Stimulated activated CD4-positive, alpha-beta T cell treated with anti-CD3 and anti-CD28 coated beads, Interleukin-2, amount 100 ng/mL, for 48 hours (primary cell): Measurements from ENCODE around the gene IDH3B.
"Not testable (repeated sequence)": the region's sequence is repeated elsewhere in the genome, so short reads cannot be mapped to it uniquely, and the experiment has no call there.

Source experiments
- DNase-seq, 2 donors: peaks; one replicate each; pipeline ENCODE4 v3.0.0-alpha.2; 2020

Gene IDH3B

GRCh38 chr20:2663887-2664719 is at the start of gene IDH3B:
Gene IDH3B (minus strand): TSS chr20:2664216. CDS start chr20:2664188, 28 bp downstream.
- DNase-seq, result peak; percentile 87 to 91

DNA sequence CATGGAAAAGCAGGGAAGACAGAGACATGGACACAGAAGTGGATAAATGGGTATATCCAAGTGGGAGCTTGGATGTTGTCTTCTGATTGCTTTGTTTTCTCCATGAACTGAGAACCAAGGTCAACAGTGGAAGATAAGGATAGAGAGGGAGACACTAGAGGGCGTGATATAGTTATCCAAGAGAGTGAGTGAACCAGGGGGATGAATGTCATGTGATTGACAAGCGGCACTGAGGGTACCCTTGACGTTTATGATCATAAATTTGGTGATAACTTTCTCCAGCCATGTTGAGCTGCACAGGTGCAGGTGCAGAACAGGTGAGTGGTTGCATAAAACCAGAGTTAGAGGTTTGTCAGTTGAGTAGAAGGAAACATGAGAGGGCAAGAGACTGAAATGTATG is 49.3 kb upstream of the IDH3B start:
- DNase-seq, result no peak

- DNase-seq, result no peak
These were observed 45.4 kb upstream of the IDH3B start for GRCh38 chr20:2709205-2709981.

DNA sequence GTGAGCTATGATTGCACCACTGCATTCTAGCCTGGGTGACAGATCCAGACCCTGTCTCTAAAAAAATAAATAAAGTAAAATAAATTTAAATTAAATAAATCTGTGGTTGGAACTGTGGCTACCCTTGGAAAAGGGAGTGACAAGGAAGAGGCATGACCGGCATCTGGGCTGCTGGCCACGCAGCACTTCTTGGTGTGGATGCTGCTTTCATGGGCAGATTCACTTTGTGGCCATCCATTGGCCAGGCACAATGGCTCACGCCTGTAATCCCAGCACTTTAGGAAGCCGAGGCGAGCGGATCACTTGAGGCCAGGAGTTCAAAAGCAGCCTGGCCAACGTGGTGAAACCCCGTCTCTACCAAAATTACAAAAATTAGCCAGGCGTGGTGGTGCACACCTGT is 44.6 kb upstream of the IDH3B start:
- DNase-seq, result no peak

- no peak for DNase-seq
These were observed 44.0 kb upstream of the IDH3B start for GRCh38 chr20:2708073-2708415.

GRCh38 chr20:2707353-2708072 is 43.5 kb upstream of the IDH3B start:
- no peak for DNase-seq

DNA sequence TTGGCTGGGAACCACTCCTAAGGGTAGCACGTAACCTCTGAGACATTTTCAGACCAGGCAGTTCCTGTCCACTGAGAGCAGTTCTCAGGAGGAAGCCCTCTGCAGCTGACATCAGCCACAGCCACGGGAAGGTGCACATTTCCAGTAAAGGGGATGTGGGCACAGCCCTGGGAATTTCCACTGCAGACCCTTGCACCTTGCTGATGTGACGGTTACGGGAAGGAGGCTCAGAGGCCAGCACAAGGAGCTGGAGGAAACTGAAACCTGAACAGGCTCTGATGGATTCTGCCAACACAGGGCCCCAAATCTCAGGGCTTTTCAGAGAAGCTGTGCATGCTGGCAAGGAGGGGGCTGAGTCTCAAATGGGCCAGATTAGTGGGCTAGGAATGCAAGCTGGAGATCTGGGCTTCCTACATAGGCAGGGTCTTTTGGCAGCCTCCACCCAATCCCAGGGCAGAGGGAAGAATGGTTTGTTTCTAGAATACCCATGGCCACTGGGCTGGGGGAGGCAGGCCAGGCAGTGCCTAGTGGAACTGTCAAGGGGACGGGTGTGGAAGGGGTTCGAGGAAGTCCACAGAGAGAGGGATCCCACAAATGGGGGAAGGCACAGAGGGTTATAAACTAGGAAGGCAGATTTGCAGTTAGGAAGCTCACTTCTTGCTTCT is 42.8 kb upstream of the IDH3B start:
- no peak for DNase-seq

DNA sequence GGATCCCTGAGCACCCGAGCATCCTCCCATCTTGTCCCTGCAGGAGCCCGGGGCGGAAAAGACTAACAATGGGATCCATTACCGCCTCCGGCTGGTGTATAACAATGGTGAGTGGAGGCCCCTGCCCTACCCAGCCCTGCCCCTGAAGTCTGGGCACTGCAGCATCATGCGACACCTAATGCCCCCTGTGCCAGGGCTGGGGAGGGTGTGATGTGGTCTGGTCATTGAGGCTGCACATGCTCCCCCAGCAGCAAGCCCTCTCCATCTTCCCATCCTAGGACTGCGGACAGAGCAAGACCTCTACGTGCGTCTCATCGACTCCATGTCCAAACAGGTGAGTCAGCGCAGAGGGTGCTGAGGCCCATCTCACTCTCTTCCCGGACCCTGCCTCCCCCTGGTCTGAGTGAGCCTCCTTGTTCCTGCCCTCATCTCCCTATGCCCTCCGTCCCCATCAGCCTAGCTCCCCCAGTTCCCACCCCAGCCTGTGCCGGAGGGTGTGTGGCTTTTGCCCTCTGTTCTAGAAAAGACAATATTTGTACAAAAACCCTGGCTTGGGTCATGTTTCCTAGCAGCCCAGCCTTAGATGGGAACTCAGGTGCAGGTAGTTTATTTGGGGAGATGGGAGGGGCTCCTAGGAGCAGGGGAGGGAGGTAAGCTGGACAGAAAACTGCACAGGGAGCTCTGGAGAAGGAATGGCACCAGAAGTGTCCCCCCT is 42.1 kb upstream of the IDH3B start:
- no peak for DNase-seq

- DNase-seq, result no peak
These were observed 39.9 kb upstream of the IDH3B start for GRCh38 chr20:2703716-2704475.

GRCh38 chr20:2701671-2702081 is 37.7 kb upstream of the IDH3B start:
- DNase-seq, result no peak

- DNase-seq, result no peak
These were observed 37.1 kb upstream of the IDH3B start for GRCh38 chr20:2700913-2701620.

DNA sequence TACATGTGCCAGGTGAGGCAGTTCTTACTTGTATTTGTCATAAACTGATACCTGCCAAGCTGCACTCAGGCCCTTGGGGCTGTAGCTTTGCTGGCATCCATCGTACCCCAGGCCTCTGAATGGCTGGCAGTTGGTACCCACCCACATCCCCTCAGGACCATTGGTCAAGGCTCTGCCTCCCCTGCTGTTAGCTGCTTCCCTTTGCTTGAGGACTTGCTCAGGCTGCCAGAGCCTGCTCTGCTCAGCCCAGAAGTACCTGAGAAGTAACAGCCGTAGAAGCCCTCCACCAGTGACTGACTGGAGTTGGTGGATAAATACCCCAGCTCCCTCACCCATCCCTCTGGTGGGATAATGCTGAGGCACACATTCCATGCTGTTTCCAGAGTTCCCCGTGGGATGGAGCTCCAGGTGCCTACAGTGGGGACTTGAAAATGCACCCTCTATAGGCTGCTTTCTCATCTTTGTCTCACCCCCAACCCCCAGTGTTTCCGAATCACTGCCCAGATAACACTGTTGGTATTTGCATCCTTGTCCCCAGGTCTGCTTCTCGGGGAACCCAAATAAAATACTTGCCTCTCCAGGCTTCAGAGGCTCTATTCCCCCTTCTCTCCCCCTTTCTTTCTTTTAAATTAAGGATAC is 35.9 kb upstream of the IDH3B start:
- no peak for DNase-seq

GRCh38 chr20:2698912-2699311 is 34.9 kb upstream of the IDH3B start:
- no peak for DNase-seq

DNA sequence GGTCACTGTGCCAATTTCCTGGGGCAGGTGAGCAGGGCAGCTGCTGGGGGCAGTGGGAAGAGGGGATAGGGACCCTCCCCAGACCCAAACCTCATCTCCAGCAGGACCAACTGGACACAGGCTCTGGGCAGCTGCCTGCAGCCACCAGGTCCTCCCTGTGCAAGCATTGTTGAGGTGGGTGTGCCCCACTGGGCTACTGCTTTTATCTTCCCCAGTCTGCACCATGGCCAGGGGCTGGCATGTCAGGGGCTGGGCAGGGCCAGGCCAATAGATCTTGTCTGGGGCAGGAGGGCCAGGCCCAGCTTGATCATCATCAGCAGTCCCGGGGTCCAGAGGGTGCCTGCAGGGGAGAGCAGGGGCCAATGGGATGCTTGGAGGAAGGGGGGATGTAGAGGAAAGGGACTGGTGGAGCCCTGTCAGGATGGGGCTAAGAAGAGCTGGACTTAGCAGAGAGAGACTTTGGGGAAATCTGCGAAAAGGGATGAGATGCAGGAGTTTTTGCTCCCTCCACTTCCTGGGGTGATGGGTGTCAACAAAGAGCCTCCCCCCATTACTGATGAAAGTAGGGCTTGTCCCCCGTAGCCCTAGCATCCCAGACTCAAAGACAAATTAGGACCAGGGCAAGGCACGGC is 34.3 kb upstream of the IDH3B start:
- DNase-seq, result no peak

DNA sequence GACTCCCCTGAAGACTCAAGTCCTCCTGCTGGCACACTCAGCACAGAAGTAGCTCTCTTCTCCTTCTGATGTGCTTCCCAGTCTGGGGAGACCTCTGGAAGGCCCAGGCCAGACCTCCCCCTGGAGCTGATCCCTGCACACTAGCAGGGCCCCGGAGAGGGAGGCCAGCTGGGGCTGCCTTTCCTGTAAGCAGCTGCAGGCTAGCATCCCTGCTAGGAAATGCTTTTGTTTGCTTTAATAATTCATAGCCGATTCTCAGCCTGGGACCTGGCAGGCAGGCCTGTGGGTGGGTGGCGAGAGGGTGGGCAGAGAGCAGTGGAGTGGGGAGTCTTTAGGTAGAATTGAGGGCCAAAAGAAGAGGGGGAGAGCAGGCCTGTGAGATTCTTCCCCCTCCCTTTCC is 33.8 kb upstream of the IDH3B start:
- no peak for DNase-seq

DNA sequence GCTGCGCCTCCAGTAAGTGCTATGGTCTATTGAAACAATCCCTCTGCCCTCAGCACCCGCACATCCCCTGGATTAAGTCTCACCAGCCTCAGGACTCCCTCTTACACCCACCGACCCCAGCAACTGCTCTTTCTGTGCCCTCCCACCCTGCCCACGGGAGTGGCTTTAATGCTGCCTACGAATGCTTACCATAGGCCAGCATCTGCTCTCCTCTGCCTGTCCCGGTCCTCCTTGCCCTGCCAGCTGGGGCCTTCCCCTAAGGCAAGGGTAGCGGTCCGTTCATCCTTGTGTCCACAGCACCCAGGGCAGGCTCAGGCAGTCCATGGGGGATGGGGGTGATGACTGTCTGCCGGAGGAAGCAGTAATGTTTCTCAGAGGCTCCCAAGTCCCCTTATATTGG is 32.6 kb upstream of the IDH3B start:
- no peak for DNase-seq

DNA sequence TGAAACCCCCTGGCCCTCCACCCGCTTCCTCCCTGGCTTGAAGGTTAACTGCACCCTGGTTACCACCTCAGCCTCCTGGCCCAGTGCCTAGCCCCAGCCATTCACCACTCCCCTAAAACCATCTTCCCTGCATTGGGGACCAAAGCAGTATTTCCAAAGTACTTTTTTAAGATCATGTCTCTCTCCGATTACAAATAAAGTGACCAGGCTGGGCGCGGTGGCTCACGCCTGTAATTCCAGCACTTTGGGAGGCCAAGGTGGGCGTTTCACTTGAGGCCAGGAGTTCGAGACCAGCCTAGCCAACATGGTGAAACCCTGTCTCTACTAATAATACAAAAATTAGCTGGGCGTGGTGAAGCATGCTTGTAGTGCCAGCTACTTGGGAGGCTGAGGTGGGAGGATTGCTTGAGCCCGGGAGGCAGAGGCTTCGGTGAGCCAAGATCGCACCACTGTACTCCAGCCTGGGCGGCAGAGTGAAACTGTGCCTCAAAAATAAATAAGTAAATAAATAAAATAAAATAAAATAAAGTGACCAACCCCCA is 32.0 kb upstream of the IDH3B start:
- not testable (repeated sequence) for DNase-seq

GRCh38 chr20:2695206-2695983 is 31.4 kb upstream of the IDH3B start:
- no peak for DNase-seq

- DNase-seq, result no peak
These were observed 30.5 kb upstream of the IDH3B start for GRCh38 chr20:2694519-2694918.
